Heart left ventricle (tissue), 13 donors: Measurements from ENCODE around the gene ADCK1.

Experiments used
- CTCF ChIP-seq, 12 donors: fragments of 200-600 bp; sonication (generic) in 4 of 12; IDR thresholded peaks; one replicate each; pipeline versions ENCODE4 v1.5.0 to v1.8.0; 2018 to 2022; ENCODE audit warnings: antibody characterized with exemption in 12 of 12, mild to moderate bottlenecking in 5 of 12
- POLR2A ChIP-seq, 2 donors: fragments of 450-650 bp; IDR thresholded peaks; one replicate each; pipeline ENCODE4 v1.6.1; 2017; ENCODE audit warnings: antibody characterized with exemption in 2 of 2, mild to moderate bottlenecking in 2 of 2, moderate library complexity in 2 of 2
- donor health status: ischemic (EF 13 %, LVEDD 7.1; RV severe dilation, severe dysfunction).
- donor health status: DM: no; HTN: yes; CAD: no.
- donor health status: DM: no; HTN: no; CAD: no.
- donor health status: ischemic (EF 25% LVEDD 6.9; RV normal size, moderate dysfunction).
- donor health status: ischemic (EF 25% LVEDD 5.7; RV mildly dilated, moderate dysfunction).
- donor health status: ischemic (EF 35%, LVEDD 5.7; RV mildly dilated, moderate dysfunction).
- donor health status: nonischemic (EF 11% LVEDD 7.7; RV severe dilation, severe dysfunction).
- donor health status: DM: yes; HTN: yes; CAD: no.
- donor health status: PGD.
- donor health status: ischemic (EF 29% LVEDD 5.4; RV normal size, mild dysfunction).
- donor health status: nonischemic (EF 23%, LVEDD 6.1; RV moderate dilation, normal function).

GRCh38 chr14:77883847-77884238 is 83.9 kb downstream of the ADCK1 start:
- TF ChIP-seq POLR2A (IDR thresholded peaks at IDR 0.05) (no peak), CTCF (IDR thresholded peaks at IDR 0.05) (no peak)
